B cell (primary cell): ENCODE measurements around the gene DCLK1. TPM values are rescaled to one million over a fixed set of nuclear protein-coding genes. Genes with fewer than 3 reads are reported as not detected.

Experiments
- ATAC-seq: fragments of 200-7000 bp; cut with Tn5 transposase; one replicate; pipeline ENCODE4 v1.10.0; 2021; ENCODE audit warnings: low read depth, mild to moderate bottlenecking, moderate number of reproducible peaks, moderate library complexity
- CTCF ChIA-PET: fragments of 350-600 bp; sonication (Branson Sonifier 250); formaldehyde crosslinking; loops from one replicate; lab custom pipeline; 2021; ENCODE audit warnings: antibody characterized with exemption, inconsistent platforms; lab: Charles Lee
- POLR2A ChIA-PET: fragments of 350-600 bp; sonication (Branson Sonifier 250); formaldehyde crosslinking; loops from one replicate; lab custom pipeline; 2021; ENCODE audit warnings: antibody characterized with exemption; lab: Charles Lee
- DNase-seq: peaks from one replicate; pipeline ENCODE4 v3.0.0; 2013
- H2AFZ ChIP-seq: 2 replicates; pipeline ENCODE4 v1.6.1; 2012; ENCODE audit warnings: mild to moderate bottlenecking, low read depth, low read length; ENCODE audit not compliant: insufficient read depth, poor library complexity, severe bottlenecking
- H3K27ac ChIP-seq, 2 donors: 1 replicate in 1 of 2; 2 replicates in 1 of 2; pipeline ENCODE4 v1.5.1; 2012 to 2013; ENCODE audit warnings: low read length in 2 of 2, mild to moderate bottlenecking in 2 of 2, moderate library complexity in 1 of 2
- H3K27me3 ChIP-seq, 4 experiments: fragments of 200-600 bp in 1 of 4; sonication (generic) in 1 of 4; replicated peaks in 1 of 4; 1 replicate in 2 of 4; 2 replicates in 2 of 4; pipeline versions ENCODE4 v1.6.1 to v1.7.0; 2013 to 2016; ENCODE audit warnings: low read length in 3 of 4, mild to moderate bottlenecking in 2 of 4, mixed read lengths in 1 of 4, moderate library complexity in 1 of 4; ENCODE audit not compliant: insufficient read depth in 4 of 4, control insufficient read depth in 3 of 4; ENCODE audit errors: control extremely low read depth in 1 of 4
- H3K36me3 ChIP-seq, 2 experiments: replicated peaks in 1 of 2; 1 replicate in 1 of 2; 2 replicates in 1 of 2; pipeline versions ENCODE4 v1.6.1 to v1.7.1; 2013; ENCODE audit warnings: low read length in 1 of 2; ENCODE audit not compliant: insufficient read depth in 2 of 2, control insufficient read depth in 1 of 2; ENCODE audit errors: control extremely low read depth in 1 of 2, extremely low read depth in 1 of 2
- H3K4me1 ChIP-seq, 2 donors: fragments of 200-600 bp in 1 of 2; sonication (generic) in 1 of 2; 1 replicate in 1 of 2; 2 replicates in 1 of 2; pipeline versions ENCODE4 v1.5.1 to v1.6.1; 2013 to 2017; ENCODE audit warnings: low read length in 2 of 2; ENCODE audit not compliant: control insufficient read depth in 2 of 2, insufficient read depth in 2 of 2
- H3K4me2 ChIP-seq: replicated peaks from 2 replicates; pipeline ENCODE3; 2012; ENCODE audit warnings: mild to moderate bottlenecking, low read depth, low read length; ENCODE audit not compliant: poor library complexity, severe bottlenecking
- H3K4me3 ChIP-seq, 5 experiments: fragments of 200-600 bp in 1 of 5; sonication (generic) in 1 of 5; 1 replicate in 3 of 5; 2 replicates in 2 of 5; pipeline versions ENCODE4 v1.5.1 to v1.7.0; 2011 to 2016; ENCODE audit warnings: low read length in 4 of 5, mild to moderate bottlenecking in 4 of 5, low read depth in 2 of 5, control low read depth in 1 of 5, moderate library complexity in 1 of 5; ENCODE audit not compliant: insufficient read depth in 1 of 5; ENCODE audit errors: control extremely low read depth in 1 of 5, extremely low read depth in 1 of 5
- H3K79me2 ChIP-seq: fragments of 200-600 bp; sonication (generic); one replicate; pipeline ENCODE4 v1.6.0; 2016; ENCODE audit warnings: low read length; ENCODE audit not compliant: control insufficient read depth, insufficient read depth
- H3K9ac ChIP-seq: fragments of 200-600 bp; sonication (generic); 2 replicates; pipeline ENCODE4 v1.6.1; 2017; ENCODE audit warnings: mild to moderate bottlenecking, low read length, moderate library complexity
- H3K9me3 ChIP-seq, 3 donors: one replicate each; pipeline versions ENCODE4 v1.6.1 to v1.7.1; 2013; ENCODE audit warnings: low read length in 2 of 3; ENCODE audit not compliant: control insufficient read depth in 2 of 3, insufficient read depth in 1 of 3; ENCODE audit errors: control extremely low read depth in 1 of 3
- H4K20me1 ChIP-seq: 2 replicates; pipeline ENCODE4 v1.6.0; 2012; ENCODE audit warnings: mild to moderate bottlenecking, low read length; ENCODE audit not compliant: insufficient read depth, control insufficient read depth, poor library complexity, severe bottlenecking
- H3K27ac Mint-ChIP-seq: one replicate; pipeline ENCODE4 v1.8.0; 2021; ENCODE audit warnings: mixed read lengths
- H3K27me3 Mint-ChIP-seq: one replicate; pipeline ENCODE4 v1.8.0; 2021; ENCODE audit warnings: mixed read lengths
- H3K4me1 Mint-ChIP-seq: one replicate; pipeline ENCODE4 v1.8.0; 2021; ENCODE audit warnings: mixed read lengths
- H3K4me3 Mint-ChIP-seq: one replicate; pipeline ENCODE4 v1.8.0; 2021; ENCODE audit warnings: mixed read lengths
- H3K9me3 Mint-ChIP-seq: one replicate; pipeline ENCODE4 v1.8.0; 2022; ENCODE audit warnings: mixed read lengths; ENCODE audit not compliant: insufficient read depth
- EZH2 ChIP-seq: IDR thresholded peaks from 2 replicates; pipeline ENCODE4 v1.6.1; 2012; ENCODE audit warnings: borderline replicate concordance, low read depth, mild to moderate bottlenecking, moderate library complexity, low read length; ENCODE audit not compliant: insufficient read depth, poor library complexity, severe bottlenecking
- WGBS: methylation state at CpG from one replicate; pipeline ENCODE4 v1.1.5; 2013; ENCODE audit warnings: missing lambda C conversion rate; ENCODE audit not compliant: insufficient coverage; 5-methylcytosine and 5-hydroxymethylcytosine counted together
- intact Hi-C: fragments of 100-400 bp; cut with micrococcal nuclease; formaldehyde crosslinking; loops from one replicate; pipeline ENCODE4 v1.10.0; 2022
- polyA plus RNA-seq: library from polyadenylated mRNA; depleted of rRNA; stranded (reverse); fragments of >200 nt; gene quantifications from 2 replicates; pipeline ENCODE4 v1.2.3, GENCODE V29; 2012
- total RNA-seq, 2 donors: library from RNA; stranded (reverse); fragments of 120-200 nt in 1 of 2; gene quantifications; 1 replicate in 1 of 2; 2 replicates in 1 of 2; pipeline versions ENCODE4 v1.2.3 to v1.2.4, GENCODE V29; 2013 to 2022
- TF ChIP-seq, protein P1 (sequence below): fragments of 200-600 bp; IDR thresholded peaks from one replicate; pipeline ENCODE4 v1.8.0; 2022; ENCODE audit warnings: antibody characterized with exemption, mild to moderate bottlenecking

DCLK1 gene
- total and polyA plus RNA-seq, 2 donors (not counting 1 experiment from before 2014, with no cell fraction given), result not detected

DNA sequence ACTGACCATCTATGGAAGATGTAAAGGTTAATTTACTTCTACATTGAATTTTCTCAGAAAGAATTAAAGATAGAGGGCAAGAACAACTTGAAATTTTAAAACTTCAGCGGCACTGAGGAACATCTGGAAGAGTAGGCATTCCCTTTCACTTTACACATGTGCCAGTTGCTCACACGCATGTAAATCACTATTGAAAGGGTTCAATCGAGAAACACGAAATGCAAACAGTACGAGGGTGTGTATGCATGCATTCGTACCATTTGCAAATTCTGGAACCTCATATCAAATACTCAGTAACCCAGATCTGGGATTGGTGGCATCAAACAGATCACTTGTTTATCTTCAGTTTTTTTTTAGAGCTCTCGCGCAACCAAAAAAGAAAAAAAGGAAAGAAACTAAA, 339.2 kb downstream of the DCLK1 start:
- Mint-ChIP-seq H3K27ac (no peak overlapping the region), H3K4me1 (no peaks in the 10 kb centered on the region), H3K9me3 (no peaks in the 10 kb centered on the region), H3K27me3 (no peaks in the 10 kb centered on the region), H3K4me3 (no peak overlapping the region)
- Histone ChIP-seq H3K4me1 (no peaks in the 10 kb centered on the region), H2AFZ (no peak overlapping the region), H3K9ac (no peak overlapping the region), H3K36me3 (no peaks in the 10 kb centered on the region), H3K27ac (no peak overlapping the region), H4K20me1 (no peaks in the 10 kb centered on the region), H3K27me3 (no peaks in the 10 kb centered on the region), H3K79me2 (no peaks in the 10 kb centered on the region), H3K9me3 (no peaks in the 10 kb centered on the region), H3K4me2 (no peak overlapping the region), H3K4me3 (no peak overlapping the region)
- ATAC-seq, result no peak
- DNase-seq, result no peak
- 93% methylated on average over 4 of the region's 8 CpGs for WGBS
- intact Hi-C loops, result no loop called here
- CTCF ChIA-PET, result no interaction called here
- TF ChIP-seq EZH2, result no peak
- TF ChIP-seq, protein P1, sequence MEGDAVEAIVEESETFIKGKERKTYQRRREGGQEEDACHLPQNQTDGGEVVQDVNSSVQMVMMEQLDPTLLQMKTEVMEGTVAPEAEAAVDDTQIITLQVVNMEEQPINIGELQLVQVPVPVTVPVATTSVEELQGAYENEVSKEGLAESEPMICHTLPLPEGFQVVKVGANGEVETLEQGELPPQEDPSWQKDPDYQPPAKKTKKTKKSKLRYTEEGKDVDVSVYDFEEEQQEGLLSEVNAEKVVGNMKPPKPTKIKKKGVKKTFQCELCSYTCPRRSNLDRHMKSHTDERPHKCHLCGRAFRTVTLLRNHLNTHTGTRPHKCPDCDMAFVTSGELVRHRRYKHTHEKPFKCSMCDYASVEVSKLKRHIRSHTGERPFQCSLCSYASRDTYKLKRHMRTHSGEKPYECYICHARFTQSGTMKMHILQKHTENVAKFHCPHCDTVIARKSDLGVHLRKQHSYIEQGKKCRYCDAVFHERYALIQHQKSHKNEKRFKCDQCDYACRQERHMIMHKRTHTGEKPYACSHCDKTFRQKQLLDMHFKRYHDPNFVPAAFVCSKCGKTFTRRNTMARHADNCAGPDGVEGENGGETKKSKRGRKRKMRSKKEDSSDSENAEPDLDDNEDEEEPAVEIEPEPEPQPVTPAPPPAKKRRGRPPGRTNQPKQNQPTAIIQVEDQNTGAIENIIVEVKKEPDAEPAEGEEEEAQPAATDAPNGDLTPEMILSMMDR, result no peak
- POLR2A ChIA-PET, result no interaction called here

GRCh38 chr13:35791184-35791851, 339.9 kb downstream of the DCLK1 start:
- Histone ChIP-seq H3K27me3 (no peaks in the 10 kb centered on the region), H4K20me1 (no peaks in the 10 kb centered on the region), H3K4me2 (no peak overlapping the region), H3K9ac (no peak overlapping the region), H3K4me1 (no peaks in the 10 kb centered on the region), H3K4me3 (no peak overlapping the region), H3K36me3 (no peaks in the 10 kb centered on the region), H3K79me2 (no peaks in the 10 kb centered on the region), H3K9me3 (no peaks in the 10 kb centered on the region), H3K27ac (no peak overlapping the region), H2AFZ (no peak overlapping the region)
- intact Hi-C loops, result no loop called here
- no peak overlapping the region for H3K27ac Mint-ChIP-seq
- CTCF ChIA-PET, result no interaction called here
- no peaks in the 10 kb centered on the region for H3K4me1 Mint-ChIP-seq
- no CpG with 5 or more reads among the region's 3 CpGs for WGBS
- DNase-seq (no peak), ATAC-seq (no peak)
- no peaks in the 10 kb centered on the region for H3K9me3 Mint-ChIP-seq
- no peak overlapping the region for H3K4me3 Mint-ChIP-seq
- POLR2A ChIA-PET, result no interaction called here
- TF ChIP-seq EZH2, result no peak
- TF ChIP-seq, protein P1, result no peak
- H3K27me3 Mint-ChIP-seq, result no peaks in the 10 kb centered on the region
